ENCODE data around the gene COPE. TPM values are rescaled to one million over a fixed set of nuclear protein-coding genes. Genes with fewer than 3 reads are reported as not detected.

COPE gene
- total RNA-seq, 1 donor from 2014 or later: 171 TPM

DNA sequence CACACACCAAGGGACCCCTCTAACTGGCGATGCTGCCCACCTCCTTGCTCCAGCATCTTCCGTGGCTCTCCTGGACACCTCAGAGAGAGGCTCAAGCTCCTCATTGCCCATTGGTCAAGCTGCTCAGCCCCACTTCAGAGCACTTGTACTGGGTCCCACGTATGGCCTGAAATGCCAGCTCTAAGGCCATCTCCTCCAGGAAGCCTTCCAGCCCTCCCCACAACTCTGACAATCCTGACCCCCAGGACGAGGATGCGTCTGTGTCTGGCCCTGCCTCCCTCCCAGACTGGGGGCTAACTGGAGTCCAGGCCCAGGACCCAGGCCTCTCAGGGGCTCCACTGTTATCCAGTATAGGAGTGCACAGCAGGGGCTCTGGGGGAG, 29.8 kb upstream of the COPE start:
- H3K4me3 Mint-ChIP-seq: no peak overlapping the region
- H3K9me3 Mint-ChIP-seq: no peaks in the 10 kb centered on the region
- H3K4me1 Mint-ChIP-seq (ENCODE audit: unreplicated experiment): no peaks in the 10 kb centered on the region
- H3K36me3 Mint-ChIP-seq: no peaks in the 10 kb centered on the region
- H3K27me3 Mint-ChIP-seq: peaks cover 8% of the 10 kb centered on the region
- DNase-seq (ENCODE audit: extremely low spot score, unreplicated experiment): no peak
- no peak overlapping the region for H3K27ac Mint-ChIP-seq
- no peak for TF ChIP-seq CTCF (conservative IDR thresholded peaks at IDR 0.05)

- no peak for TF ChIP-seq CTCF (conservative IDR thresholded peaks at IDR 0.05)
- Mint-ChIP-seq H3K9me3 (no peaks in the 10 kb centered on the region), H3K4me3 (no peak overlapping the region), H3K36me3 (no peaks in the 10 kb centered on the region), H3K27me3 (peaks cover 8% of the 10 kb centered on the region), H3K27ac (no peak overlapping the region), H3K4me1 (ENCODE audit: unreplicated experiment) (no peaks in the 10 kb centered on the region)
- no peak for DNase-seq (ENCODE audit: extremely low spot score, unreplicated experiment)
Observed at GRCh38 chr19:18948075-18948975, 29.1 kb upstream of the COPE start.

DNA sequence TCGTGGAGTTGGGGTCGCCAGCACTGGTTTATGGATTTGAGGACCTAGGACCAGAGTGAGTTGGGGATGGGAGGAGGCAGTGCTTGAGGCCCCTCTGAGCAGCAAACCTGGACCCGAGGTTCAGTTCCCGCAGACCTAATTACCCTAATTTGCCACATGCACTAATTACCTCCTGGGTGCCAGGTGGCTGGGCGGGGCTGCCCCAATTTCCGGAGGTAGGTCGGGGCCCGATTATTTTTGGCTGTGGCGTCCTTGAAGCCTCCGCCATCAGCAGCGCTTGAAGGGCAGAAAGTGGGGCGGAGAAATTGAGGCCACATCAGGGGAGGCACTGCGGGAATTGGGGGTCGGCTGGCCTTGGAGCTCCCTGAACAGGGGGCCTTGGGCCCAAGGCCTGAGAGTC, 27.7 kb upstream of the COPE start:
- Mint-ChIP-seq H3K27ac (no peak overlapping the region), H3K4me3 (no peak overlapping the region), H3K27me3 (peaks cover 8% of the 10 kb centered on the region), H3K9me3 (no peaks in the 10 kb centered on the region), H3K36me3 (no peaks in the 10 kb centered on the region), H3K4me1 (ENCODE audit: unreplicated experiment) (no peaks in the 10 kb centered on the region)
- TF ChIP-seq CTCF (conservative IDR thresholded peaks at IDR 0.05): no peak
- no peak for DNase-seq (ENCODE audit: extremely low spot score, unreplicated experiment)

GRCh38 chr19:18946335-18946734, 27.1 kb upstream of the COPE start:
- Mint-ChIP-seq H3K36me3 (no peaks in the 10 kb centered on the region), H3K27ac (no peak overlapping the region), H3K9me3 (no peaks in the 10 kb centered on the region), H3K4me3 (no peak overlapping the region), H3K27me3 (peaks cover 4% of the 10 kb centered on the region), H3K4me1 (ENCODE audit: unreplicated experiment) (no peaks in the 10 kb centered on the region)
- no peak for TF ChIP-seq CTCF (conservative IDR thresholded peaks at IDR 0.05)
- DNase-seq (ENCODE audit: extremely low spot score, unreplicated experiment): no peak

DNA sequence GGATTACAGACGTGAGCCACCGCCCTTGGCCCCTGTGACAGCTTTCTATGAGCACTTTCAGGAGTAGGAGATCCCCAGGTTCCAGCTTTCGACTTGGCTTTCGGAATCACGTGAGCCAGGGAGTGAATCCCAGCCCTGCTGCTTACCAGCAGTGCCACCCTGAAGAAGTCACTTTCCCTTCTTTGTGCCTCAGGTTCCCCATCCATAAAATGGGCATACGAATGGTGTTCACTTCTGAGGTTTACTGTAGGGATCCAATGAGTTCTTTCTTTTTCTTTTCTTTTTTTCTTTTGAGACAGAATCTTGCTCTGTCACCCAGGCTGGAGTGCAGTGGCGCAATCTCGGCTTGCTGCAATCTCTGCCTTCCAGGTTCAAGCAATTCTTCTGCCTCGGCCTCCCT, 26.1 kb upstream of the COPE start:
- H3K4me3 Mint-ChIP-seq: no peak overlapping the region
- H3K27me3 Mint-ChIP-seq: peaks cover 4% of the 10 kb centered on the region
- H3K9me3 Mint-ChIP-seq: no peaks in the 10 kb centered on the region
- DNase-seq (ENCODE audit: extremely low spot score, unreplicated experiment): no peak
- no peak for TF ChIP-seq CTCF (conservative IDR thresholded peaks at IDR 0.05)
- no peak overlapping the region for H3K27ac Mint-ChIP-seq
- H3K4me1 Mint-ChIP-seq (ENCODE audit: unreplicated experiment): no peaks in the 10 kb centered on the region
- no peaks in the 10 kb centered on the region for H3K36me3 Mint-ChIP-seq
